Motor neuron (in vitro differentiated cells): ENCODE measurements around the gene CDK13. TPM values are rescaled to one million over a fixed set of nuclear protein-coding genes. Genes with fewer than 3 reads are reported as not detected.

Experiments used
- ATAC-seq, 8 experiments: fragments of 200-7000 bp; cut with Tn5 transposase; replicated peaks in 6 of 8; 2 replicates each; pipeline ENCODE4 v1.8.0; 2021; ENCODE audit warnings: mild to moderate bottlenecking in 8 of 8, moderate library complexity in 8 of 8
- H3K27ac ChIP-seq, 2 donors: fragments of 250-450 bp; sonication (Bioruptor Pico); 2 replicates each; pipeline ENCODE4 v1.9.0; 2021; ENCODE audit warnings: antibody characterized with exemption in 2 of 2, mild to moderate bottlenecking in 2 of 2, moderate library complexity in 1 of 2
- H3K4me1 ChIP-seq, 2 donors: fragments of 250-450 bp; sonication (Bioruptor Pico); replicated peaks in 1 of 2; 2 replicates each; pipeline ENCODE4 v1.6.1; 2021; ENCODE audit warnings: antibody characterized with exemption in 2 of 2, mild to moderate bottlenecking in 2 of 2, moderate library complexity in 1 of 2
- H3K4me3 ChIP-seq, 5 donors: fragments of 250-450 bp; sonication (Bioruptor Pico); 2 replicates each; pipeline ENCODE4 v1.9.0; 2021; ENCODE audit warnings: antibody characterized with exemption in 5 of 5, mild to moderate bottlenecking in 5 of 5, moderate library complexity in 4 of 5
- WGBS, 10 experiments: fragments of 450-650 bp; shearing (Covaris generic); methylation state at CpG; one replicate each; pipeline ENCODE4 v1.0.0; 2022; 5-methylcytosine and 5-hydroxymethylcytosine counted together
- in situ Hi-C, 9 experiments: fragments of 400-800 bp; cut with MboI; loops; one replicate each; pipeline ENCODE4 v1.15.0; 2021; ENCODE audit warnings: low sequenced_read_pairs in 9 of 9, low pct_unique_long_range_greater_than_20kb in 2 of 9; ENCODE audit not compliant: unreplicated experiment in 9 of 9
- total RNA-seq, 8 experiments: library from RNA; unstranded; fragments of 300-600 nt; gene quantifications; 2 replicates each; pipeline versions ENCODE4 v1.2.3 to v1.2.4, GENCODE V29; 2022

Gene CDK13
- total RNA-seq, 8 experiments from 2014 or later, result 36.7 to 97.9 (median 53.9) TPM

DNA sequence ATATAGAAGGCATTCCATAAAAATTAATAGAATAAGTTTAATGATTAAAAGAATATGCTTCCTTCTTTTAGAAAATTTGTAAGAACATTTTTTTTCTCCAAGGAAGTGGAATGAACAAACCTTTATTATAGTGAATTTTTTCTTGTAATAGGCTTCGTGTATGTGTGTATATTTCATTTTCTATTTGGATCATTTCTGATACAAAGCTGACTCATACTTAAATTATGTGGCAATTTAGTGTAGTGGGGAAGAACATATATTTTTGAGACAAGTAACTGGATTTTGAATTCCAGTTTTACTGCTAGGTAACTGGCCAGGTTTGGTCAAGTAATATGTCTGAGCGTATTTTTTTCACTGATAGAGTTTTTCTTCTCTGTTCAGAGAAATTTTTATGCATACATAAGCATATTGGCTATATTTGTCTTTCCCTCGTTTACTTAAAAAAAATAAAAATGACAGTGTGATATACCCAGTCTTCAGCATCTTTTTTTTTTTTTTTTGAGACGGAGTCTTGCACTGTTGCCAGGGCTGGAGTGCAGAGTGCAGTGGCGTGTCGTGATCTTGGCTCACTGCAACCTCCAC is 50.8 kb downstream of the CDK13 start:
- in situ Hi-C loops, result no loop called here
- no peak overlapping the region for H3K27ac ChIP-seq
- WGBS, 10 experiments, result 74 to 100% (median 89%) methylated on average over 1 to 6 of the region's 6 CpGs
- ATAC-seq, result no peak
- peaks cover 0 to 3% of the 10 kb centered on the region in 2 donors for H3K4me1 ChIP-seq
- H3K4me3 ChIP-seq, result no peak overlapping the region

DNA sequence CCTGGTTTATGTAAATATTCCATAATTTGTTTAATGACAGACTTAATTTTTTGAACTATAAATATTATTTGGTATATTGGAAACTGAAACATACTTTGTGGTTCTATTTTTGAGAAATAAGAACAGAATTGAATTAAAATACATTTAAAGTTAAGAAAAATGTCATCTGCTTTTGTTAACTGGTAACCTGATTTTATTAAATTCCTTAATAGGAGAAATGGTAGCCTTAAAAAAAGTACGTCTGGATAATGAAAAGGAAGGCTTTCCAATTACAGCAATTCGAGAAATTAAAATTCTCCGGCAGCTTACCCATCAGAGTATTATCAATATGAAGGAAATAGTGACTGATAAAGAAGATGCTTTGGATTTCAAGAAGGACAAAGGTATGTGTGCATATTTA is 51.6 kb downstream of the CDK13 start:
- no peak overlapping the region for H3K27ac ChIP-seq
- ATAC-seq, result no peak
- WGBS, 10 experiments, result 92 to 100% (median 99%) methylated on average over 1 to 3 of the region's 3 CpGs
- H3K4me3 ChIP-seq, result no peak overlapping the region
- in situ Hi-C loops, result no loop called here
- peaks cover 0 to 3% of the 10 kb centered on the region in 2 donors for H3K4me1 ChIP-seq

DNA sequence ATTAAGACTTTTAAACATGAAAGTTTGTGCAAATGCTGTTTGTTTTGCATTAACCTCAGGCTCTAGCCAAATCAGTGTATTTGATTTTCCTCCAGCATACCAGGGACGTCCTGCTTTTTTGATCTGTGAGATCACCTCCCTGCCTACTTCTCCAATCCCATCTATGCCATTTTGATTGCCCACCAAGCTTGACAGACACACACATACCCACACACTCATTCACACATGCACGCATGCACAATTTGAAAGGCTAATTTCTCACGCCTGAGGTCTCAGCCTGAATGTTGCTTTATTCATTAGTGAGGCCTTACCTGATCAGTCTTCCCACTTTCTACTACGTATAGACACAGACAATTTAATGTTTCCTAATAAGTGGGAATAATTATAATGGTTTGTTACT is 53.5 kb downstream of the CDK13 start:
- 19 to 80% (median 60%) methylated on average over 1 to 4 of the region's 4 CpGs; no CpG with 5 or more reads in 1 of the 10 experiments for WGBS, 10 experiments
- ATAC-seq, result peak in 4 of 8 experiments; percentile 34 to 69 (median 47)
- in situ Hi-C loops, result no loop called here
- peaks cover 0 to 8% of the 10 kb centered on the region in 2 donors for H3K4me1 ChIP-seq
- H3K4me3 ChIP-seq, result no peak overlapping the region
- no peak overlapping the region for H3K27ac ChIP-seq

DNA sequence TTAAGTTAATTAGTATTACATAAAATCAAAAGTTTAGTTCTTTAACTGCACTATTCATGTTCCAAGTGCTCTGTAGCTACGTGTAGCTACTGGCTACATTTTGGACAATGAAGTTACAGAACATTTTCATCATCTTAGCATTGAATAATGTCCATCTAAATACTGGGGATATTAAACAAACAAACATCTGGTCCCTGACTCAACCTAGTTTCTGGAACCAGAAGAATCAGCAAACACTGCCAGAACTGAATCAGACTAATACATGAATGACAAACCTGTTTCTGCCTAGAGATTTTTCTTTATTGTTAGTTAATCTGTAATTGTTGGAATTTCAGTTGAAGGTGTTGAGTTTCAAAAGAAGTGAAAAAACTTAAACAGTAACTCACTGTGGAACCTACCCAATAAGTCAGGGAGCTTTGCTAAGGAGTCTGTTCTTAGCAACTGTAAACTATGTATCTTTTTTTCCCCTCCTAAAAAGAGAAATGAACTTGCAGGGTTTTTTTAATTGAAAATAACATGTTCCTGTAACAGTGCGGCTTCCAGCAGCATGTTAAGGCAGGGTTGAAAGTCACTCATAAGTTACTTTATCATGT is 58.3 kb downstream of the CDK13 start:
- in situ Hi-C loops, result no loop called here
- Histone ChIP-seq H3K27ac (peak overlapping the region in 1 of 2 donors; percentile 44), H3K4me3 (no peak overlapping the region), H3K4me1 (peaks cover 0 to 7% of the 10 kb centered on the region in 2 donors)
- WGBS, 10 experiments, result 0 to 100% (median 75%) methylated on average over 1 to 2 of the region's 2 CpGs
- peak in 3 of 8 experiments; percentile 22 to 65 (median 62) for ATAC-seq

DNA sequence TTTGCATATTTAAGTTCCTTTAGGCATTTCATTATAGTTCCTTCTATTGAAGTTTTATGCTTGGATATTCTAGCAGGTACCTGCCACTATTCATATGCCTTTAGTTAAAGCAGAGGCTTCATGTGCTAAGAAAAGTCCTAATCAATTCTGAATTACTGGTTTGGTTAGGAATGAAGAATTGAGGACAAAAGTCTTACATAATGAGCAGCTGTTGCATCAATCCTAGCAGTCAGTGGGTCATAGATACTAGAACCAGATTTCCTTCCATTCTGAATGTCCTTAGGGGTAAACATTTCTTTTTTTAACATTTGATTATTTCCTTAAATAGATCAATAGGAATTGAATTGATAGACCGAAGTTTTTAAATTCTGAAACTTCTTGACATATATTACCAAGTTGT is 59.2 kb downstream of the CDK13 start:
- no peak overlapping the region for H3K27ac ChIP-seq
- in situ Hi-C loops, result no loop called here
- H3K4me3 ChIP-seq, result no peak overlapping the region
- no peak for ATAC-seq
- WGBS, 10 experiments, result 100% methylated on average over 1 of the region's 1 CpG; no CpG with 5 or more reads in 4 of the 10 experiments
- peaks cover 0 to 6% of the 10 kb centered on the region in 2 donors for H3K4me1 ChIP-seq

DNA sequence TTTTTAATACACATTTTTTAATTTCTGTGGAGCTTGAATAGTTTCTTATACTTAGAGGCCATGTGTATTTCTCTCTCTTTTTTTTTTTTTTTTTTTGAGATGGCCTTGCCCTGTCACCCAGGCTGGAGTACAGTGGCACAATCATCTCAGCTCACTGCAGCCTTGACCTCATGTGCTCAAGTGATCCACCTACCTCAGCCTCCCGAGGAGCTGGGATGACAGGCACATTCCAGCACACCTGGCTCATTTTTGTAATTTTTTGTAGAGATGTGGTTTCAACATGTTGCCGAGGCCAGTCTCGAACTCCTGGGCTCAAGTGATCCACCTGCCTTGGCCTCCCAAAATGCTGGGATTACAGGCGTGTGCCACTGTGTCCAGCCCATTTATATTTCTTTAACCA is 64.3 kb downstream of the CDK13 start:
- WGBS, 10 experiments, result 93 to 100% (median 100%) methylated on average over 1 to 4 of the region's 4 CpGs; no CpG with 5 or more reads in 2 of the 10 experiments
- in situ Hi-C loops, result no loop called here

DNA sequence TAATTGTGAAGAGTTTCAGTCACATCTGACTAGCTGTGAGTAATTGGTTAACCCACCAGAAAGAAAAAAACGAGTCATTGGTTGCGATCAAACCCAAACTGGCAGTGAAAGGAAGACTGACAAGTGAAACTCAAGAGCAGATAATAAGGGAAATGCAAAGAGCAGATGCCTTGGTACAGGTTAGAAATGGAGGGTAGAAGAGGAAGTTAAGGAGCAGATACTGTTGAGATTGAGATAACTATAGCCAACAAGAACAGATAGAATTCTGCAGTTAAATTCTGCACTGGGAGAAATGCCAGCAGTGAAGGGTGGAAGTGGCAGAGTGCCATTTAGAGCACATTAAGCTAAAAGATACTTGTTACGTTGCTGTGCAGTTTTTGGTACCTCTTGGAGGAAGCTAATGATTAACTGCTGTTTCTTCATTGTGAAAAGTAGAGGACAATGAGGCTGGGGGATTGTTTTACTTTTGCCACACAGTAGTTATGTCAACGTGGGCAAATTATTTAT is 65.8 kb downstream of the CDK13 start:
- Histone ChIP-seq H3K4me3 (no peak overlapping the region), H3K27ac (no peak overlapping the region), H3K4me1 (no peaks in the 10 kb centered on the region)
- in situ Hi-C loops, result no loop called here
- peak in 1 of 8 experiments; percentile 58 for ATAC-seq
- WGBS, 10 experiments, result 0 to 53% (median 37%) methylated on average over 1 to 4 of the region's 4 CpGs; no CpG with 5 or more reads in 1 of the 10 experiments

More for the DNA sequence above, 64.3 kb downstream of the CDK13 start:
- no peak for ATAC-seq
- no peak overlapping the region for H3K4me3 ChIP-seq
- H3K27ac ChIP-seq, result no peak overlapping the region
- H3K4me1 ChIP-seq, result no peaks in the 10 kb centered on the region

DNA sequence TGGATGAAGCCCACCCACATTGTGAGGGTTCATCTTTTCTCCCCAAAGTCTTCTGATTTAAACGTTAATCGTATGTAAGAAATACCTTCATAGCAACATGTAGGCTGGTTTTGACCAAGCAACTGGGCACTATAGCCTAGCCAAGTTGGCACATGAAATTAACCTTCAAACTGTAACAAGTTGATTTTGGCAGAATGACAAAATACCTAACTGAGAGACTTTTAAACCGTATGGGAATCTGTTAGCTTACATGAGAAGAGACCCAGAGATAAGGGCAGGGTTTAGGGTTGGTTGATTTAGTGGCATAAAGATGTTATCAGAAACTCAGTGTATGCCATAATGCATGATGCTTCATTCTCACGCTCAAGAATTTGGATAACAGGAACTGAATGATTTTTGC is 69.5 kb downstream of the CDK13 start:
- in situ Hi-C loops, result no loop called here
- ATAC-seq, result no peak
- no peak overlapping the region for H3K4me3 ChIP-seq
- 85 to 100% (median 93%) methylated on average over 1 to 4 of the region's 4 CpGs; no CpG with 5 or more reads in 1 of the 10 experiments for WGBS, 10 experiments
- H3K4me1 ChIP-seq, result no peaks in the 10 kb centered on the region
- H3K27ac ChIP-seq, result no peak overlapping the region

DNA sequence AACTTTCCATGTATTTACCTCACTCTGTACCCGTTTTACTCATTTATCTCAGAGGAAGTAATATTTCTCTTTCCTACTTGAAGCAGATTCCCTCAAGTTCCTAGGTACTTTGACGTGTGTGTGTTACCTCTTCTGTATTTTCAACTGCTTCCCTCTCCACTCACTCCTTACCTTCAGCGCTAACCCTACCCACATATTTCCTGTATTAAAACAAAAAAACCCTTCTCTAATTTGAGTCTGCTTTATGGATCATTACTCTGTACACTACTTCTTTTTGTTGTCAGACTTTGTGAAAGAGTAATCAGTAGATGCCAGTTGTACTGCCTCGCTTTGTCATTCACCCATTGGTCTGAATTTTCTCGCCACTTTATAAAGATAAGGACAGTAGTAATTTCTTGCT is 74.0 kb downstream of the CDK13 start:
- Histone ChIP-seq H3K4me1 (no peaks in the 10 kb centered on the region), H3K4me3 (no peak overlapping the region), H3K27ac (no peak overlapping the region)
- WGBS, 10 experiments, result 80 to 99% (median 95%) methylated on average over 2 to 5 of the region's 5 CpGs
- ATAC-seq, result no peak
- in situ Hi-C loops, result no loop called here

DNA sequence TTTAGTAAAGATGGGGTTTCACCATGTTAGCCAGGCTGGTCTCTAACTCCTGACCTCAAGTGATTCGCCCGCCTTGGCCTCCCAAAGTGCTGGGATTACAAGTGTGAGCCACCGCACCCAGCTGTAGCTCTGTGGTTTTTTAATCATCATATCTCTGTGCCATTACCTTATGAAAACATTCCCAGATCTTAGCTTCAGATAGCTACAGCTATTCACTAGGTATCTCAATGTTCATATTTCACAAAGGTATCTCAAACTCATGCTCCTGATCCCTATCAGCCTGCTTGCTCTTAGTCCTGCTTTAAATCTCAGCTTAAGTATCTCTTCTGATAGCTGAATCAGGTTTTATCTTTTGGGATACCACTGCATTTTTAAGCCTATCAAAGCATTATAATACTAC is 74.8 kb downstream of the CDK13 start:
- no peak for ATAC-seq
- Histone ChIP-seq H3K4me3 (no peak overlapping the region), H3K4me1 (no peaks in the 10 kb centered on the region), H3K27ac (no peak overlapping the region)
- WGBS, 10 experiments, result 93 to 100% (median 98%) methylated on average over 2 to 3 of the region's 3 CpGs; no CpG with 5 or more reads in 6 of the 10 experiments
- in situ Hi-C loops, result loop anchor here in 1 of 9 experiments (25.0 kb wide), 1 partner anchor 138 kb away; no protein-coding TSS in a partner anchor

DNA sequence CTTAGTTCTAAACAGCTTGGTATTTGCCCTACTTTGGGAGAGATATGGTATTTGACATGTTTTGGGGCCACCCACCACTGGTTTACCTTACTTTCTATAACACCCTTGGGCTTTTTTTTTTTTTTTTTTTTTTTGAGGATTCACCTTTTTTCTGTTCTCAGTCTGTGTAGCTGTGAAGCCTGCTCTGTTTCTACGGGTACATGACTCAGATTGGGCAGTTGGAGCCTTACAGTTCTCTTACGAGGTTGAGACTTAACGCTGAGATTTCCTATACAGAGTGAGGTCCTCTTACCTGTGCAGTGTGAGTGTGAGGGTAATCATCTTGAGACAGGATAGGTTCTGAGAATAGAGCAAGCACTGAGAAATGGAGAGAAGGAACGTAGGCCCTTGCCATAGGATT is 77.5 kb downstream of the CDK13 start:
- Histone ChIP-seq H3K4me3 (no peak overlapping the region), H3K27ac (no peak overlapping the region), H3K4me1 (no peaks in the 10 kb centered on the region)
- no peak for ATAC-seq
- WGBS, 10 experiments, result 88 to 100% (median 95%) methylated on average over 1 to 4 of the region's 4 CpGs
- in situ Hi-C loops, result loop anchor here in 1 of 9 experiments (25.0 kb wide), 1 partner anchor 140 kb away; no protein-coding TSS in a partner anchor

DNA sequence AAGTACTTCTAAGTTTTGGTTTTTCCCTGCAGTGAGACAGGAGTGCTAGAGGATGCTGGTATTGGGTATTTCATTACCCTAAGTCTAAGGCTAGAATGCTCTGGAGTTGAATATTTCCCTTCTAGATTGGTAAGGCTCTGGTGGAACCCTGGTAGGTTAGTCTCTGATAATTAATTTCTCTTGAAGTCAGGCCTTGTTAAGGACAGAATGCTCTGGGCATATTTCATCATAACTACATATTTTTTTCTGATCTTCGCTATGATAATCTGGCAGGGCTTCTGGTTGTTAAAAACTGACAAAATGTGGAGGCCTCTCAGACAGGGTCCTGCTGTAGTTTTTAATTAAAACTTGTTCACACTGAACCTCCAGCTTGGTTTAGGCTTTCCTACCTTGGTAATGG is 83.8 kb downstream of the CDK13 start:
- no peak overlapping the region for H3K27ac ChIP-seq

DNA sequence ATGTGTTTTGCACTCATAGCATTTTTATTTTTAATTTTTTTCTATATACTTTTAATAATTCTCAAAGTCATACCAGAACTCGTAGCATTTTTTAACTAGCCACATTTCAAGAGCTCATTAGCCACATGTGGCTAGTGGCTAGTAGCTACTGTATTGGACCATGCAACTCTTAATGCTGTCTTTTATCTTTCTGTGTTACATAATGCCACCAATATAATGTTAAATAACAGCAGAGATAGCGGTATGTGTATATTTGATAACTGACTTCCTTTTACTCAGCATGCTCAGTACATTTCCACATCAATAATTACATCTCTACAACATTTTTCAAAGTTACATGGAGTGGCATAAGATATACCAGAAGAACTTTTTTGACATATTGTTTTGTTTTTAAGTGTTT is 91.4 kb downstream of the CDK13 start:
- in situ Hi-C loops, result loop anchor here in 1 of 9 experiments (25.0 kb wide), 1 partner anchor 154 kb away; no protein-coding TSS in a partner anchor

More for the DNA sequence above, 83.8 kb downstream of the CDK13 start:
- 67 to 100% (median 100%) methylated on average over 1 of the region's 1 CpG; no CpG with 5 or more reads in 4 of the 10 experiments for WGBS, 10 experiments
- no peaks in the 10 kb centered on the region for H3K4me1 ChIP-seq
- in situ Hi-C loops, result loop anchor here in 1 of 9 experiments (25.0 kb wide), 1 partner anchor 147 kb away; no protein-coding TSS in a partner anchor
- no peak for ATAC-seq
- H3K4me3 ChIP-seq, result no peak overlapping the region

More for the DNA sequence above, 91.4 kb downstream of the CDK13 start:
- Histone ChIP-seq H3K4me3 (no peak overlapping the region), H3K4me1 (no peaks in the 10 kb centered on the region), H3K27ac (no peak overlapping the region)
- 87 to 100% (median 96%) methylated on average over 1 to 2 of the region's 2 CpGs; no CpG with 5 or more reads in 1 of the 10 experiments for WGBS, 10 experiments
- no peak for ATAC-seq
